Measurements from ENCODE around the gene SCCPDH.

SCCPDH gene

DNA sequence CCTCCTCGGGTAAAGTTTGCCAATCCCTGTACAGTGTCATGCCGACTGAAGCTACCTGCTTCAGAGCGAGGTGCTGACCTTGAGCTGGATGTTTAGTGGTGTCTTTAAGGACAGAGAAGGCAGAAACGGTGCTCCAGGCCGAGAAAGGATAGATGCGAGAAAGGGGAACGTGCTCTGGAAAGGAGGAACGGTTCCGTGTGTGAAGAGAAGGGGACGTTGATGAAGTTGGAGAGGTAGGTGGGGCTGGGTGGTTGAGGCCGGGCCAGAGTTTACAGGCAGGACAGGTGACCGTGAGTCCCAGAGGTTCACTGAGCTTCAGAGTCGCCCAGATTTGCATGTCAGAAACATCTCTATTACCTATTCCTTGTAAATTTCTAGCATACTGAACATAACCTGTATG lies 90.7 kb downstream of the SCCPDH start:
- Histone ChIP-seq H3K9me3 (ENCODE audit: control insufficient read depth, low read length) (no peaks in the 10 kb centered on the region), H3K27ac (ENCODE audit: insufficient read depth, low read depth, low read length, poor library complexity, severe bottlenecking) (no peak overlapping the region), H3K36me3 (ENCODE audit: control insufficient read depth, insufficient read depth, low read length) (no peaks in the 10 kb centered on the region), H3K27me3 (ENCODE audit: control insufficient read depth, insufficient read depth, low read length, poor library complexity, severe bottlenecking) (no peaks in the 10 kb centered on the region), H3K4me1 (ENCODE audit: control insufficient read depth, insufficient read depth, low read length) (no peaks in the 10 kb centered on the region), H3K4me3 (ENCODE audit: insufficient read depth, low read depth, low read length) (no peak overlapping the region)
- 91 to 93% methylated on average over 12 to 13 of the region's 13 CpGs for WGBS, 2 experiments

DNA sequence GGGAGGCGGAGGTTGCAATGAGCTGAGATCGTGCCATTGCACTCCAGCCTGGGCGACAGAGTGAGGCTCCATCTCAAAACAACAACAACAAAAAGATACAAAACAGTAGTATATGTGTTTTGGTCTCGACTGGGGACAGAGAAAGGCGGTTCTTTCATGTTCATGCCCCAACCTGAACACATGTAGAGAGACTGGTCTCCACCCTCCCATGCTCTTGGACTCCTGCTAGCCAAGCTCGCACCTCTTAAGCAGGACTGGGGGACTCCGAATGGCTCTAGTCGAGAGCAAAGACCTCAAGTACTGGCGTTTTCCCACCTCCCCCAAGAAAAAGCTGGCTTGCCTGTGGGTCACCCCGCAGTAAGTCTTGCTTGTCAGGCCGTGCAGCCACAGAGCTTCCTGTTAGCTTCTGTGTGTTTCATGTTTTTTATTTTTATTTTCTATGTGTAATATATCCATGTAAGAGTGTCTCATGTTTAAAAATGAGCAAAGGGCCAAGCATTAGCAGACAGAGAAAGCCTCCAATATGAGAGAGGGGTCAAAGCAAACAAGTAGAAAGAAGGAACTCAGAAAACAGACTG lies 91.6 kb downstream of the SCCPDH start:
- H3K27ac ChIP-seq (ENCODE audit: insufficient read depth, low read depth, low read length, poor library complexity, severe bottlenecking) = no peak overlapping the region
- no peaks in the 10 kb centered on the region for H3K27me3 ChIP-seq (ENCODE audit: control insufficient read depth, insufficient read depth, low read length, poor library complexity, severe bottlenecking)
- WGBS, 2 experiments = 88 to 95% methylated on average over 10 to 11 of the region's 11 CpGs
- no peaks in the 10 kb centered on the region for H3K9me3 ChIP-seq (ENCODE audit: control insufficient read depth, low read length)
- no peak overlapping the region for H3K4me3 ChIP-seq (ENCODE audit: insufficient read depth, low read depth, low read length)
- H3K36me3 ChIP-seq (ENCODE audit: control insufficient read depth, insufficient read depth, low read length) = no peaks in the 10 kb centered on the region
- no peaks in the 10 kb centered on the region for H3K4me1 ChIP-seq (ENCODE audit: control insufficient read depth, insufficient read depth, low read length)
